H9 (cell line): ENCODE measurements around the gene ZNF513. TPM values are rescaled to one million over a fixed set of nuclear protein-coding genes. Genes with fewer than 3 reads are reported as not detected.

ENCODE experiments used
- DNase-seq: peaks from one replicate; pipeline ENCODE4 v3.0.0-alpha.2; 2017
- H2AFZ ChIP-seq: one replicate; pipeline ENCODE4 v1.6.1; 2013; ENCODE audit warnings: mild to moderate bottlenecking, low read length, control low read depth, moderate library complexity
- H2AK5ac ChIP-seq: 2 replicates; pipeline ENCODE4 v1.6.1; 2013; ENCODE audit warnings: low read length, control low read depth, mixed read lengths; ENCODE audit not compliant: insufficient read length
- H2BK120ac ChIP-seq: one replicate; pipeline ENCODE4 v1.6.1; 2013; ENCODE audit warnings: low read depth, mild to moderate bottlenecking, low read length, control low read depth, inconsistent platforms; ENCODE audit not compliant: poor library complexity, severe bottlenecking
- H2BK12ac ChIP-seq: 2 replicates; pipeline ENCODE4 v1.6.1; 2013; ENCODE audit warnings: low read length, control low read depth, mixed read lengths, low read depth; ENCODE audit not compliant: insufficient read length
- H2BK15ac ChIP-seq: 2 replicates; pipeline ENCODE4 v1.6.1; 2013; ENCODE audit warnings: low read depth, low read length, control low read depth
- H2BK20ac ChIP-seq: one replicate; pipeline ENCODE4 v1.6.1; 2013; ENCODE audit warnings: low read depth, mild to moderate bottlenecking, low read length, control low read depth, inconsistent platforms; ENCODE audit not compliant: poor library complexity, severe bottlenecking
- H2BK5ac ChIP-seq: 2 replicates; pipeline ENCODE4 v1.6.1; 2013; ENCODE audit warnings: low read length, control low read depth, mixed read lengths; ENCODE audit not compliant: insufficient read length
- H3K14ac ChIP-seq: 2 replicates; pipeline ENCODE4 v1.6.1; 2013; ENCODE audit warnings: low read length, control low read depth; ENCODE audit not compliant: insufficient read depth
- H3K18ac ChIP-seq: 2 replicates; pipeline ENCODE4 v1.6.1; 2013; ENCODE audit warnings: low read depth, mild to moderate bottlenecking, mixed read lengths, low read length, control low read depth; ENCODE audit not compliant: insufficient read length
- H3K23ac ChIP-seq: 2 replicates; pipeline ENCODE4 v1.6.1; 2013; ENCODE audit warnings: low read length, control low read depth, mixed read lengths, low read depth; ENCODE audit not compliant: insufficient read length
- H3K23me2 ChIP-seq: 2 replicates; pipeline ENCODE4 v1.6.1; 2013; ENCODE audit warnings: low read depth, mild to moderate bottlenecking, mixed read lengths, low read length, control low read depth; ENCODE audit not compliant: insufficient read length, poor library complexity, severe bottlenecking
- H3K27ac ChIP-seq: 2 replicates; pipeline ENCODE4 v1.5.1; 2013; ENCODE audit warnings: low read length, control low read depth, mixed read lengths, low read depth; ENCODE audit not compliant: insufficient read length
- H3K27me3 ChIP-seq: 2 replicates; pipeline ENCODE4 v1.6.1; 2013; ENCODE audit warnings: low read length, control low read depth, inconsistent platforms; ENCODE audit not compliant: insufficient read depth
- H3K4ac ChIP-seq: 2 replicates; pipeline ENCODE4 v1.6.1; 2013; ENCODE audit warnings: low read depth, mild to moderate bottlenecking, control low read depth, inconsistent platforms, low read length, moderate library complexity
- H3K4me1 ChIP-seq: 2 replicates; pipeline ENCODE4 v1.6.1; 2013; ENCODE audit warnings: low read length, control low read depth, inconsistent platforms; ENCODE audit not compliant: insufficient read depth
- H3K4me2 ChIP-seq: 2 replicates; pipeline ENCODE4 v1.6.1; 2013; ENCODE audit warnings: low read length, control low read depth, mixed read lengths; ENCODE audit not compliant: insufficient read length, insufficient read depth
- H3K56ac ChIP-seq: 2 replicates; pipeline ENCODE4 v1.6.1; 2013; ENCODE audit warnings: low read depth, mild to moderate bottlenecking, mixed read lengths, low read length, control low read depth; ENCODE audit not compliant: insufficient read length
- H3K79me1 ChIP-seq: 2 replicates; pipeline ENCODE4 v1.6.1; 2013; ENCODE audit warnings: low read depth, mild to moderate bottlenecking, moderate library complexity, low read length, control low read depth, inconsistent platforms; ENCODE audit not compliant: insufficient read depth, poor library complexity, severe bottlenecking
- H3K79me2 ChIP-seq: 2 replicates; pipeline ENCODE4 v1.6.1; 2013; ENCODE audit warnings: low read length, control low read depth, inconsistent platforms; ENCODE audit not compliant: insufficient read depth
- H3K9ac ChIP-seq: 2 replicates; pipeline ENCODE4 v1.6.1; 2013; ENCODE audit warnings: low read length, control low read depth, mixed read lengths; ENCODE audit not compliant: insufficient read length; ENCODE audit errors: extremely low read depth
- H3K9me3 ChIP-seq: one replicate; pipeline ENCODE4 v1.6.1; 2013; ENCODE audit warnings: low read depth, low read length, inconsistent platforms; ENCODE audit not compliant: control insufficient read depth
- H3T11ph ChIP-seq: one replicate; pipeline ENCODE4 v1.6.1; 2013; ENCODE audit warnings: mild to moderate bottlenecking, low read length, control low read depth, inconsistent platforms
- H4K20me1 ChIP-seq: one replicate; pipeline ENCODE4 v1.6.1; 2013; ENCODE audit not compliant: control insufficient read depth, insufficient read length, insufficient read depth
- H4K5ac ChIP-seq: 2 replicates; pipeline ENCODE4 v1.6.1; 2013; ENCODE audit warnings: low read depth, mild to moderate bottlenecking, mixed read lengths, low read length, control low read depth; ENCODE audit not compliant: insufficient read length
- H4K8ac ChIP-seq: replicated peaks from 2 replicates; pipeline ENCODE4 v1.6.1; 2013; ENCODE audit warnings: low read length, control low read depth, mixed read lengths, low read depth; ENCODE audit not compliant: insufficient read length
- H4K91ac ChIP-seq: 2 replicates; pipeline ENCODE4 v1.6.1; 2013; ENCODE audit warnings: low read depth, mild to moderate bottlenecking, moderate library complexity, mixed read lengths, low read length, control low read depth; ENCODE audit not compliant: insufficient read length
- H3K27ac Mint-ChIP-seq, 3 experiments: 2 replicates in 2 of 3; 3 replicates in 1 of 3; pipeline ENCODE4 v1.8.0; 2020 to 2021; ENCODE audit warnings: mixed read lengths in 3 of 3, mild to moderate bottlenecking in 1 of 3, moderate library complexity in 1 of 3
- H3K27me3 Mint-ChIP-seq: 2 replicates; pipeline ENCODE4 v1.8.0; 2021; ENCODE audit warnings: low read depth, mild to moderate bottlenecking, moderate library complexity, mixed read lengths
- H3K36me3 Mint-ChIP-seq, 3 experiments: 2 replicates in 2 of 3; 3 replicates in 1 of 3; pipeline ENCODE4 v1.8.0; 2020 to 2021; ENCODE audit warnings: low read depth in 3 of 3, mixed read lengths in 3 of 3; ENCODE audit not compliant: insufficient read depth in 1 of 3
- H3K4me1 Mint-ChIP-seq, 2 experiments: 2 replicates each; pipeline ENCODE4 v1.8.0; 2020; ENCODE audit warnings: mixed read lengths in 2 of 2
- H3K4me3 Mint-ChIP-seq, 2 experiments: 2 replicates in 1 of 2; 3 replicates in 1 of 2; pipeline ENCODE4 v1.8.0; 2020 to 2021; ENCODE audit warnings: mild to moderate bottlenecking in 2 of 2, mixed read lengths in 2 of 2, moderate library complexity in 1 of 2
- H3K9me3 Mint-ChIP-seq, 2 experiments: 2 replicates in 1 of 2; 3 replicates in 1 of 2; pipeline ENCODE4 v1.8.0; 2020; ENCODE audit warnings: mild to moderate bottlenecking in 2 of 2, mixed read lengths in 2 of 2, moderate library complexity in 1 of 2
- CTCF ChIP-seq: fragments of 200-600 bp; sonication (generic); conservative IDR thresholded peaks from 3 replicates; pipeline ENCODE4 v1.8.0; 2021; ENCODE audit warnings: antibody characterized with exemption, mild to moderate bottlenecking
- WGBS: extraction: QIAGEN DNeasy Blood & Tissue Kit; methylation state at CpG from one replicate; pipeline ENCODE4 v1.1.7; 2013; ENCODE audit warnings: missing lambda C conversion rate, low lambda C conversion rate, mixed read lengths; ENCODE audit not compliant: insufficient read length; ENCODE audit errors: extremely low coverage; 5-methylcytosine and 5-hydroxymethylcytosine counted together
- total RNA-seq: library from RNA; stranded (reverse); gene quantifications from 2 replicates; pipeline ENCODE4 v1.2.1, GENCODE V29; 2021

ZNF513 gene
- total RNA-seq, 1 experiment from 2014 or later, result 26.5 TPM

GRCh38 chr2:27416151-27416550 lies 35.6 kb upstream of the ZNF513 start:
- Histone ChIP-seq H3K4ac (no peak overlapping the region), H4K5ac (no peak overlapping the region), H2AFZ (no peak overlapping the region), H3K4me1 (no peaks in the 10 kb centered on the region), H2BK12ac (no peak overlapping the region), H3K79me2 (no peaks in the 10 kb centered on the region), H3K23ac (no peak overlapping the region), H2BK5ac (no peak overlapping the region), H3K9me3 (no peaks in the 10 kb centered on the region), H3K23me2 (no peaks in the 10 kb centered on the region), H3K4me2 (no peak overlapping the region), H3K56ac (no peak overlapping the region), H2AK5ac (no peak overlapping the region), H2BK120ac (no peak overlapping the region), H4K91ac (no peak overlapping the region), H3K79me1 (no peaks in the 10 kb centered on the region), H3K27me3 (no peaks in the 10 kb centered on the region), H2BK20ac (no peak overlapping the region), H4K8ac (no peak overlapping the region), H3T11ph (no peak overlapping the region), H3K14ac (no peak overlapping the region), H3K18ac (no peak overlapping the region), H2BK15ac (no peak overlapping the region), H3K9ac (no peak overlapping the region), H3K27ac (no peak overlapping the region), H4K20me1 (no peaks in the 10 kb centered on the region)
- Mint-ChIP-seq H3K4me3 (no peak overlapping the region), H3K27me3 (no peaks in the 10 kb centered on the region; the same call in 1 of the 2 replicates), H3K27ac (no peak overlapping the region), H3K4me1 (no peaks in the 10 kb centered on the region), H3K36me3 (no peaks in the 10 kb centered on the region), H3K9me3 (peaks cover 0 to 3% of the 10 kb centered on the region in 2 experiments; a peak in 2 of 5 replicates)
- WGBS, result no CpG with 5 or more reads among the region's 6 CpGs
- DNase-seq, result no peak
- no peak for TF ChIP-seq CTCF
